Upper lobe of left lung (tissue), 6 donors: Measurements from ENCODE around the gene SLC52A3. TPM values are rescaled to one million over a fixed set of nuclear protein-coding genes. Genes with fewer than 3 reads are reported as not detected.

ENCODE experiments used
- ATAC-seq, 2 donors: fragments of 200-7000 bp; cut with Tn5 transposase; one replicate each; pipeline ENCODE4 v1.9.1; 2022; ENCODE audit warnings: mild to moderate bottlenecking in 2 of 2, moderate library complexity in 2 of 2; ENCODE audit not compliant: low FRiP score in 2 of 2
- DNase-seq, 2 donors: peaks; one replicate each; pipeline ENCODE4 v3.0.0-alpha.2; 2019 to 2020
- H3K27ac ChIP-seq, 4 donors: fragments of 200-600 bp; sonication (generic); one replicate each; pipeline ENCODE4 v1.5.1; 2016 to 2019
- H3K27me3 ChIP-seq, 4 donors: fragments of 200-600 bp; sonication (generic); one replicate each; pipeline ENCODE4 v1.5.1; 2017 to 2019
- H3K36me3 ChIP-seq, 4 donors: fragments of 200-600 bp; sonication (generic); one replicate each; pipeline ENCODE4 v1.5.1; 2016 to 2019
- H3K4me1 ChIP-seq, 4 donors: fragments of 200-600 bp; sonication (generic); one replicate each; pipeline ENCODE4 v1.5.1; 2018 to 2019
- H3K4me3 ChIP-seq, 4 donors: fragments of 200-600 bp; sonication (generic); one replicate each; pipeline ENCODE4 v1.5.1; 2017 to 2019; ENCODE audit warnings: mild to moderate bottlenecking in 2 of 4, moderate library complexity in 1 of 4
- H3K9me3 ChIP-seq, 4 donors: fragments of 200-600 bp; sonication (generic); one replicate each; pipeline ENCODE4 v1.5.1; 2018 to 2019
- EP300 ChIP-seq, 4 donors: sonication (generic); formaldehyde crosslinking; IDR thresholded peaks; one replicate each; pipeline ENCODE4 v1.5.1; 2017; ENCODE audit warnings: antibody characterized with exemption in 4 of 4, control low read depth in 2 of 4
- POLR2A ChIP-seq, 4 donors: fragments of 450-650 bp; IDR thresholded peaks; one replicate each; pipeline ENCODE4 v1.5.1; 2016 to 2017; ENCODE audit warnings: antibody characterized with exemption in 4 of 4, mild to moderate bottlenecking in 2 of 4
- POLR2AphosphoS5 ChIP-seq, 2 donors: sonication (generic); formaldehyde crosslinking; IDR thresholded peaks; one replicate each; pipeline ENCODE4 v1.5.1; 2017; ENCODE audit warnings: antibody characterized with exemption in 2 of 2
- WGBS, 2 donors: methylation state at CpG; one replicate each; pipeline ENCODE4 v1.1.5; 2017 to 2018; 5-methylcytosine and 5-hydroxymethylcytosine counted together
- total RNA-seq, 6 donors: library from RNA; depleted of rRNA in 4 of 6; stranded (reverse); fragments of >200 nt in 4 of 6; gene quantifications; one replicate each; pipeline versions ENCODE4 v1.1.0 to v1.2.1, GENCODE V29; 2016 to 2021
- TF ChIP-seq, protein P1 (sequence below), 6 experiments: fragments of 450-650 bp in 4 of 6; fragments of 200-600 bp in 2 of 6; sonication (generic) in 2 of 6; IDR thresholded peaks; one replicate each; pipeline ENCODE4 v1.5.1; 2016 to 2019; ENCODE audit warnings: antibody characterized with exemption in 6 of 6
- donor health status: DM: no; HTN: no; CAD: no; lungs with moderate emphysema.
- donor health status: DM: no; HTN: yes; CAD: no; lungs with severe emphysema.

Gene SLC52A3
- total RNA-seq, 6 donors from 2014 or later = 0.89 to 3.5 (median 3.1) TPM

DNA sequence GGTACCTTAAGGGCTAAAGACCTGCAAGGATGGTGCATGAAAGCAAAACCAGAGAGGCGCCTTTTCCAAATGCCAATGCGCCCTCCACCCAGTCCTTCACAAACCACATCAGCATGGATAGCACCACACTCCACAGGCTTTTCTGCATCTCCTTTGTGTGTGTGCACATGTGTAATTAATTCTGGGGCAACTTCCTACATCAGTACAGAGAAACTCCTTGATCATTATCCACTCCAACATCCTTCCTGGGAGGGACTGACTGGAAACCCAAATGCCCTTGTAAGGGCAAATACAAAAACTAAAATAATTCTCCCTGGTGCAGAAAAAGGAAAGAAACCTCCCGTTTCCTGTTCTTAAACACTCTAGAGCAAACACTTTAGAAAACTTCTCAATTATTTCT is 10.8 kb downstream of the SLC52A3 start:
- Histone ChIP-seq H3K27me3 (no peaks in the 10 kb centered on the region), H3K4me1 (peaks cover 0 to 7% (median 0%) of the 10 kb centered on the region in 4 donors), H3K27ac (no peak overlapping the region), H3K36me3 (no peaks in the 10 kb centered on the region), H3K9me3 (no peaks in the 10 kb centered on the region), H3K4me3 (no peak overlapping the region)
- TF ChIP-seq POLR2AphosphoS5 (IDR thresholded peaks at IDR 0.05) = no peak
- TF ChIP-seq, protein P1, sequence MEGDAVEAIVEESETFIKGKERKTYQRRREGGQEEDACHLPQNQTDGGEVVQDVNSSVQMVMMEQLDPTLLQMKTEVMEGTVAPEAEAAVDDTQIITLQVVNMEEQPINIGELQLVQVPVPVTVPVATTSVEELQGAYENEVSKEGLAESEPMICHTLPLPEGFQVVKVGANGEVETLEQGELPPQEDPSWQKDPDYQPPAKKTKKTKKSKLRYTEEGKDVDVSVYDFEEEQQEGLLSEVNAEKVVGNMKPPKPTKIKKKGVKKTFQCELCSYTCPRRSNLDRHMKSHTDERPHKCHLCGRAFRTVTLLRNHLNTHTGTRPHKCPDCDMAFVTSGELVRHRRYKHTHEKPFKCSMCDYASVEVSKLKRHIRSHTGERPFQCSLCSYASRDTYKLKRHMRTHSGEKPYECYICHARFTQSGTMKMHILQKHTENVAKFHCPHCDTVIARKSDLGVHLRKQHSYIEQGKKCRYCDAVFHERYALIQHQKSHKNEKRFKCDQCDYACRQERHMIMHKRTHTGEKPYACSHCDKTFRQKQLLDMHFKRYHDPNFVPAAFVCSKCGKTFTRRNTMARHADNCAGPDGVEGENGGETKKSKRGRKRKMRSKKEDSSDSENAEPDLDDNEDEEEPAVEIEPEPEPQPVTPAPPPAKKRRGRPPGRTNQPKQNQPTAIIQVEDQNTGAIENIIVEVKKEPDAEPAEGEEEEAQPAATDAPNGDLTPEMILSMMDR (IDR thresholded peaks at IDR 0.05) = no peak
- no peak for TF ChIP-seq EP300 (IDR thresholded peaks at IDR 0.05)
- no peak for TF ChIP-seq POLR2A (IDR thresholded peaks at IDR 0.05)
- 45 to 48% methylated on average over 2 to 3 of the region's 3 CpGs for WGBS, 2 donors
- ATAC-seq (no peak), DNase-seq (no peak)

DNA sequence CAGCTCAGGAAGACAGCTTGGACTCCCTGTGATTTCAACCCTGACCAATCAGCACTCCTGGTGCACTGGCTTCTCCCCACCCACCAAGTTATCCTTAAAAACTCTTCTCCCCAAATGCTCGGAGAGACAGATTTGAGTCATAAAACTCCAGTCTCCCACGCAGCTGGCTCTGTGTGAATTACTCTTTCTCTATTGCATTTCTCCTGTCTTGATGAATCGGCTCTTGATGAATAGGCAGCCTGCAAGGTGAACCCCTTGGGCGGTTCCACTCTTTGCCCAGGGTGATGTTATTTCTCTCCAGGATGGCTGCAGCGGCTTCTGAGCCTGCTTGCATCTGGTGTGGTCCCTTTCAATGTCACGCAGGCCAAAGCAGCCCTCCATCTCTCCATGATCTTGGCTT is 12.4 kb downstream of the SLC52A3 start:
- Histone ChIP-seq H3K4me1 (peaks cover 0 to 4% (median 0%) of the 10 kb centered on the region in 4 donors), H3K27ac (no peak overlapping the region), H3K27me3 (no peaks in the 10 kb centered on the region), H3K9me3 (no peaks in the 10 kb centered on the region), H3K4me3 (no peak overlapping the region), H3K36me3 (no peaks in the 10 kb centered on the region)
- 86 to 94% methylated on average over 6 of the region's 6 CpGs for WGBS, 2 donors
- no peak for TF ChIP-seq EP300 (IDR thresholded peaks at IDR 0.05)
- TF ChIP-seq, protein P1 (IDR thresholded peaks at IDR 0.05) = no peak
- TF ChIP-seq POLR2A (IDR thresholded peaks at IDR 0.05) = no peak
- no peak for TF ChIP-seq POLR2AphosphoS5 (IDR thresholded peaks at IDR 0.05)
- no peak for ATAC-seq
- no peak for DNase-seq

GRCh38 chr20:754904-755303 is 13.4 kb downstream of the SLC52A3 start:
- H3K36me3 ChIP-seq = no peaks in the 10 kb centered on the region
- DNase-seq = no peak
- H3K4me1 ChIP-seq = no peaks in the 10 kb centered on the region
- no peak for ATAC-seq
- H3K9me3 ChIP-seq = no peaks in the 10 kb centered on the region
- no peaks in the 10 kb centered on the region for H3K27me3 ChIP-seq
- TF ChIP-seq POLR2AphosphoS5 (IDR thresholded peaks at IDR 0.05) (no peak), POLR2A (IDR thresholded peaks at IDR 0.05) (no peak), EP300 (IDR thresholded peaks at IDR 0.05) (no peak)
- TF ChIP-seq, protein P1 (IDR thresholded peaks at IDR 0.05) = no peak
- H3K27ac ChIP-seq = no peak overlapping the region
- WGBS, 2 donors = 86 to 88% methylated on average over 3 of the region's 3 CpGs
- H3K4me3 ChIP-seq = no peak overlapping the region

DNA sequence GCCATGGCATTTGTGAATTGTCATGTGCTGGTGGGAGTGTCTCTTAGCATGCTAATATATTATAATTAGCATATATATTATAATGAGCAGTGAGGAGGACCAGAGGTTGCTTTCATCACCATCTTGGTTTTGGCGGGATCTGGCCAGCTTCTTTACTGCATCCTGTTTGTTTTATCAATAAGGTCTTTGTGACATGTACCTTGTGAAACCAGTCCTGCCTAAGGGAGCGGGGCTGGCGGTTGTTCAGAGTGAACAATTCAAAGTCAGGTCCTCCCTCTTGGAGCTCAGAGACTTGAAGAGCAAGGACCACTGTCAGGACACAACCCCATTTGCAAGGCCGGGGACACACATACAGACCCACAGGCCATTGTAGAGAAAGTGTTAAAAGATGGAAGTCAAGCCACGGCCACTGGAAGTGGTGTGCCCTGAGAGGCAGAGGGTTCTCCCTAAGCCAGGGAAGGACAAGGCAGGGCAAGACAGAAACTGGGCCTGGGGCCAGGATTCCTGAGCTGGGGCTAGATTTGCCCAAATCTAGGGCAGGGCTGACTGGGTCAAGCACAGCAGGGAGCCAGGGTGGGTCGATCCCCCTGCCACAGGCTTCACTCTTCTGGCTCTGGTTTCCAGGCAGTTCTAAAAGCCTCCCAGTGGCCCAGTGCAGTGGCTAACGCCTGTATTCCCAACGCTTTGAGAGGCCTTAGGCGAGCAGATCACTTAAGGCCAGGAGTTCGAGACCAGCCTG is 14.2 kb downstream of the SLC52A3 start:
- 78 to 84% methylated on average over 6 to 10 of the region's 10 CpGs for WGBS, 2 donors
- Histone ChIP-seq H3K27me3 (no peaks in the 10 kb centered on the region), H3K4me1 (no peaks in the 10 kb centered on the region), H3K9me3 (no peaks in the 10 kb centered on the region), H3K36me3 (no peaks in the 10 kb centered on the region), H3K4me3 (no peak overlapping the region), H3K27ac (no peak overlapping the region)
- ATAC-seq (no peak), DNase-seq (no peak)
- TF ChIP-seq POLR2AphosphoS5 (IDR thresholded peaks at IDR 0.05) (no peak), EP300 (IDR thresholded peaks at IDR 0.05) (no peak), POLR2A (IDR thresholded peaks at IDR 0.05) (no peak)
- TF ChIP-seq, protein P1 (IDR thresholded peaks at IDR 0.05) = no peak

DNA sequence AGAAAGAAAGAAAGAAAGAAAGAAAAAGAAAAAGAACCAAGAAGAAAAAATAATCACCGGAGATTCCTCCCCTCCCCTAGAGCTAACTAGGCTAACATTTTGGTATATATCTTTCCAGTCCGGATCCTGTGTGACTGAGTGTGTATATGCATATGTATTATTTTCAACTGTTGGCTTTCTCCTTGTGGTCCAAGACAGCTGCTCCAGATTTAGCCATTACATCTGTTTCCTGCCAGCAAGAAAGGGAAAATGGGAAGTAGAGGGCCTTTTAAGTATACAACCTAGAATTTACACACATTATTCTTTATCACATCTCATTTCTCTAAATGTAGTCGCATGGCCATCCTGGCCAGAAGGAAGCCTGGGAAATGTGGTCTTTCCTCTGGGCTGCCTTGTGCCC is 15.2 kb downstream of the SLC52A3 start:
- TF ChIP-seq POLR2A (IDR thresholded peaks at IDR 0.05) (no peak), POLR2AphosphoS5 (IDR thresholded peaks at IDR 0.05) (no peak), EP300 (IDR thresholded peaks at IDR 0.05) (no peak)
- TF ChIP-seq, protein P1 (IDR thresholded peaks at IDR 0.05) = no peak
- WGBS, 2 donors = 22 to 29% methylated on average over 3 of the region's 3 CpGs
- H3K27ac ChIP-seq = no peak overlapping the region
- no peak overlapping the region for H3K4me3 ChIP-seq
- H3K27me3 ChIP-seq = no peaks in the 10 kb centered on the region
- ATAC-seq (no peak), DNase-seq (no peak)
- no peaks in the 10 kb centered on the region for H3K4me1 ChIP-seq
- H3K9me3 ChIP-seq = no peaks in the 10 kb centered on the region
- no peaks in the 10 kb centered on the region for H3K36me3 ChIP-seq
